GM06990 (cell line): ENCODE data around the gene CHAC1.

Experiments used
- DNase-seq: peaks from one replicate; pipeline ENCODE4 v3.0.0-alpha.2; 2011; ENCODE audit not compliant: insufficient read length; ENCODE audit errors: extremely low read depth
- H3K27me3 ChIP-seq: replicated peaks from 2 replicates; pipeline ENCODE4 v1.6.0; 2011; ENCODE audit warnings: low read length; ENCODE audit not compliant: control insufficient read depth, insufficient read depth
- H3K36me3 ChIP-seq: 2 replicates; pipeline ENCODE4 v1.5.1; 2011; ENCODE audit warnings: low read length; ENCODE audit not compliant: control insufficient read depth, insufficient read depth
- H3K4me3 ChIP-seq: replicated peaks from 2 replicates; pipeline ENCODE4 v1.5.1; 2011; ENCODE audit warnings: low read depth, mild to moderate bottlenecking, control low read depth, low read length
- CTCF ChIP-seq: IDR thresholded peaks from 2 replicates; pipeline ENCODE4 v1.5.1; 2011; ENCODE audit warnings: low read length, control low read depth, mild to moderate bottlenecking, inconsistent platforms; ENCODE audit not compliant: insufficient read depth, poor library complexity, severe bottlenecking

CHAC1 gene

GRCh38 chr15:40990789-40991188, 37.5 kb downstream of the CHAC1 start:
- Histone ChIP-seq H3K36me3 (peaks cover 11% of the 10 kb centered on the region), H3K4me3 (no peak overlapping the region), H3K27me3 (no peaks in the 10 kb centered on the region)
- no peak for DNase-seq
- no peak for TF ChIP-seq CTCF

- Histone ChIP-seq H3K36me3 (peaks cover 10% of the 10 kb centered on the region), H3K4me3 (no peak overlapping the region), H3K27me3 (no peaks in the 10 kb centered on the region)
- no peak for DNase-seq
- no peak for TF ChIP-seq CTCF
These were observed 38.1 kb downstream of the CHAC1 start for GRCh38 chr15:40991355-40991754.

- Histone ChIP-seq H3K27me3 (no peaks in the 10 kb centered on the region), H3K36me3 (peaks cover 7% of the 10 kb centered on the region), H3K4me3 (no peak overlapping the region)
- no peak for TF ChIP-seq CTCF
- DNase-seq = no peak
These were observed 39.0 kb downstream of the CHAC1 start for GRCh38 chr15:40992241-40992741.

- Histone ChIP-seq H3K4me3 (no peak overlapping the region), H3K27me3 (no peaks in the 10 kb centered on the region), H3K36me3 (peaks cover 4% of the 10 kb centered on the region)
- no peak for TF ChIP-seq CTCF
- DNase-seq = no peak
These were observed 39.6 kb downstream of the CHAC1 start for GRCh38 chr15:40992825-40993224.

GRCh38 chr15:40995656-40996055, 42.4 kb downstream of the CHAC1 start:
- TF ChIP-seq CTCF = no peak
- Histone ChIP-seq H3K36me3 (peaks cover 3% of the 10 kb centered on the region), H3K4me3 (no peak overlapping the region), H3K27me3 (no peaks in the 10 kb centered on the region)
- no peak for DNase-seq

- no peak for TF ChIP-seq CTCF
- no peak overlapping the region for H3K4me3 ChIP-seq
- no peak for DNase-seq
- H3K27me3 ChIP-seq = no peaks in the 10 kb centered on the region
- peaks cover 1% of the 10 kb centered on the region for H3K36me3 ChIP-seq
These were observed 45.9 kb downstream of the CHAC1 start for GRCh38 chr15:40999190-40999589.
